Calu3 (cell line): ENCODE measurements around the gene TCEANC. TPM values are rescaled to one million over a fixed set of nuclear protein-coding genes. Genes with fewer than 3 reads are reported as not detected.
A peak's percentile ranks its signal among the peaks of the same experiment; 100 is the strongest.

Source experiments
- BruUV-seq: library from RNA; stranded (reverse); fragments of 400-500 nt; replicated peaks from 2 replicates; lab custom pipeline; 2021; lab: Mats Ljungman, UMichigan
- CTCF ChIA-PET: fragments of 300-600 bp; sonication (Branson Sonifier 250); formaldehyde crosslinking; loops from one replicate; lab custom pipeline; 2022; ENCODE audit warnings: antibody characterized with exemption; lab: Charles Lee
- DNase-seq: peaks from one replicate; pipeline ENCODE4 v3.0.0; 2022
- H3K27ac Mint-ChIP-seq: one replicate; pipeline ENCODE4 v1.8.0; 2022; ENCODE audit warnings: mixed read lengths; ENCODE audit not compliant: unreplicated experiment
- H3K27me3 Mint-ChIP-seq: one replicate; pipeline ENCODE4 v1.8.0; 2022; ENCODE audit warnings: mixed read lengths; ENCODE audit not compliant: unreplicated experiment
- H3K36me3 Mint-ChIP-seq: one replicate; pipeline ENCODE4 v1.8.0; 2022; ENCODE audit warnings: mild to moderate bottlenecking, moderate library complexity, mixed read lengths; ENCODE audit not compliant: insufficient read depth, unreplicated experiment
- H3K4me1 Mint-ChIP-seq: one replicate; pipeline ENCODE4 v1.8.0; 2022; ENCODE audit warnings: mild to moderate bottlenecking, low read depth, mixed read lengths; ENCODE audit not compliant: unreplicated experiment
- H3K4me3 Mint-ChIP-seq: one replicate; pipeline ENCODE4 v1.8.0; 2022; ENCODE audit warnings: mild to moderate bottlenecking, low read depth, moderate library complexity, mixed read lengths; ENCODE audit not compliant: unreplicated experiment
- H3K9me3 Mint-ChIP-seq: one replicate; pipeline ENCODE4 v1.8.0; 2022; ENCODE audit warnings: low read depth, mixed read lengths; ENCODE audit not compliant: unreplicated experiment
- intact Hi-C: fragments of 100-400 bp; cut with micrococcal nuclease; formaldehyde crosslinking; loops from one replicate; pipeline ENCODE4 v1.10.0; 2022; ENCODE audit not compliant: unreplicated experiment
- total RNA-seq: library from RNA; stranded (reverse); gene quantifications from 2 replicates; pipeline ENCODE4 v1.2.3, GENCODE V29; 2022
- TF ChIP-seq, protein P1 (sequence below): fragments of 200-600 bp; IDR thresholded peaks from one replicate; pipeline ENCODE4 v1.8.0; 2022; ENCODE audit warnings: antibody characterized with exemption; ENCODE audit not compliant: unreplicated experiment

TCEANC gene
- total RNA-seq, 1 experiment from 2014 or later = 2.1 TPM

DNA sequence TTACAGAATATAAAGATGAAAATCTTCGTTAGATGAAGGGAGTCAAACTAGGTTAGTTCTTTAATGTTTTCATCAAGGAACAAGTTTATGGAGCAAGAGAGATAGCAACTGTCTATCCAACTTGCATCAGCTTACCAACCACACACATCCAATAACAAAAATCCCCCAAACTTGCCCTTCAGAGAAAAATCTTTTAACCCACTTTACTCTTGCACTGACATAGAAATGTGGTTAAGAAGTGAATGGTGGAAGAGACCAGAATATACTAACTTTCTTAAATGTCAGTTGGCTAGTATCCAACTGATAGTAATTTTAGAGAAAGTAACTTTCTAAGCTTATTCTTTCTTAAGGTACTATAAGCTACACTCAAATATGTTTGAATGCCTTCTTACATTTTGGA is 34.3 kb downstream of the TCEANC start:
- Mint-ChIP-seq H3K27ac (no peak overlapping the region), H3K27me3 (no peaks in the 10 kb centered on the region), H3K9me3 (no peaks in the 10 kb centered on the region), H3K4me3 (no peak overlapping the region), H3K4me1 (peaks cover 32% of the 10 kb centered on the region), H3K36me3 (peaks cover 40% of the 10 kb centered on the region)
- no TSS peak for BruUV-seq
- no peak for DNase-seq
- TF ChIP-seq, protein P1, sequence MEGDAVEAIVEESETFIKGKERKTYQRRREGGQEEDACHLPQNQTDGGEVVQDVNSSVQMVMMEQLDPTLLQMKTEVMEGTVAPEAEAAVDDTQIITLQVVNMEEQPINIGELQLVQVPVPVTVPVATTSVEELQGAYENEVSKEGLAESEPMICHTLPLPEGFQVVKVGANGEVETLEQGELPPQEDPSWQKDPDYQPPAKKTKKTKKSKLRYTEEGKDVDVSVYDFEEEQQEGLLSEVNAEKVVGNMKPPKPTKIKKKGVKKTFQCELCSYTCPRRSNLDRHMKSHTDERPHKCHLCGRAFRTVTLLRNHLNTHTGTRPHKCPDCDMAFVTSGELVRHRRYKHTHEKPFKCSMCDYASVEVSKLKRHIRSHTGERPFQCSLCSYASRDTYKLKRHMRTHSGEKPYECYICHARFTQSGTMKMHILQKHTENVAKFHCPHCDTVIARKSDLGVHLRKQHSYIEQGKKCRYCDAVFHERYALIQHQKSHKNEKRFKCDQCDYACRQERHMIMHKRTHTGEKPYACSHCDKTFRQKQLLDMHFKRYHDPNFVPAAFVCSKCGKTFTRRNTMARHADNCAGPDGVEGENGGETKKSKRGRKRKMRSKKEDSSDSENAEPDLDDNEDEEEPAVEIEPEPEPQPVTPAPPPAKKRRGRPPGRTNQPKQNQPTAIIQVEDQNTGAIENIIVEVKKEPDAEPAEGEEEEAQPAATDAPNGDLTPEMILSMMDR = no peak
- CTCF ChIA-PET = no interaction called here
- intact Hi-C loops = no loop called here

DNA sequence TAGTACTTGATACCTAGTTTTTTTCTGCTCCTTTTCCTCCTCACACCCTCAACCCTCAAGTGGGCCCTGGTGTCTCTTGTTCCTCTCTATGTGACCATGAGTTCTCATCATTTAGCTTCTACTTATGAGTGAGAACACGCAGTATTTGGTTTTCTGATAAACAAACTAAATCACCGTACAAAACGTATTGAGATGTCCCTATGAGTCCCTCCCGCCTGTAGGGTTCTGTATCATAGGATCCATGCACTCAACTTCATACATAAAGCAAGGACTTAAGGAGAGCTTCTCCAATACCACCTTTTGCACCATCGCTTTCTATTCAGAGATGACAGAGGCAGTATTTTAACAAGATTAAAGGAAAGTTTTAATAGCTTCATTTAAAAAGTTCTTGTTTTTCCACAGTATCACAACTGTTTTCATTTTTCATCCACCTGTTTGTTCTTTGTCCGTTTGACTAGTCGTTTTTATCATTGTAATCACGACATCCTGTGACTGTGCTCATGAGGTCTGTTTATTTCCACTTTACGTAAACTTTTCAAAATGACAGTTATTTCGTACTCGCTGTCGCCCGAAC is 35.5 kb downstream of the TCEANC start:
- BruUV-seq = no TSS peak

DNA sequence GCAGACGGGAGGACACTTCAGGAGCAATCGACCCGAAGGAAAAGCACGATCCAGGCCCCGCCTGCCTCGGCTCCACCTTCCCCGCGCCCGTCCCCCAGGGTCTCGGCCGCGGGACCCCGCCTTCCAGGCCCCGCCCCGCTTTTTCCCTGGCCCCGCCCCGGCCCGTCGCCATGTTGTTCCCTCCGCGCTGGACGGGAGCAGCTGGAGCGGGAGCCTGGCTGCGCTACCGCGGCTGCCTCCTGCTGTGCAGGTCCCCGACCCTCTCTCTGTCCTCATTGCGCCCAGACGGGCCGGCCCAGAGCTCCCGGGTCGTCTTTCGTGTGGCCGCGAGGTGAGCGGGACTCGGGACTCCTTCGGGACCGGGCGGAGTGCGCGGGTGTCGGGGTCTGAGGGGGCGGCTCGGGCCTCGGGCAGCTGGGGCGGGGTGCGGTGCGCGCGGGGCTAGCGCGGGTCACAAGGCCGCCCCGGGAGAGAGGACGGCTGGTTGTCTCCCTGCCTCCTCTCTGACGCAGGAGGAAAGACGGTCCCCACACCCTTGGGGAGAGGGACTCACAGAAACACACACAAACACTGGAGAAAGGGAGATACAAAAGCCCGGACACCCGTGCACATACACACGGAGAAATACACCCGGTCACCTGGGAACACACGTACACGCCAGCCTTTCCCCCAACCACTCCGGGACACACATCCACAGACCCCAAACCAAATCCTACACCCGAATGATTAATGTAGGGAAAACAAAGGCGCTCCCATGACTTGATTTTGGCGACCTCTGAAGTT is 36.2 kb downstream of the TCEANC start, which contains the start of gene RAB9A:
RAB9A (plus strand) TSS at position 171 of the 783 bp plus-strand sequence. CDS start 19,619 bp downstream, outside the sequence.
- peak; percentile 93 for DNase-seq
- Mint-ChIP-seq H3K4me3 (peak within 1 kb of the TSS; percentile 86), H3K27ac (peak within 1 kb of the TSS; percentile 95), H3K9me3 (no peaks in the 10 kb centered on the region), H3K4me1 (peaks cover 46% of the 10 kb centered on the region), H3K36me3 (peaks cover 56% of the 10 kb centered on the region), H3K27me3 (no peaks in the 10 kb centered on the region)
- TF ChIP-seq, protein P1 = no peak
- CTCF ChIA-PET = interaction anchor here (0.6 to 1.2 kb wide), 2 partner anchors 20 to 34 kb away, joined by 3 to 5 read pairs; no protein-coding TSS in a partner anchor
- no TSS peak for BruUV-seq
- intact Hi-C loops = no loop called here

More for the DNA sequence above, 35.5 kb downstream of the TCEANC start:
- intact Hi-C loops = no loop called here
- no peaks in the 10 kb centered on the region for H3K27me3 Mint-ChIP-seq
- TF ChIP-seq, protein P1 = no peak
- peaks cover 53% of the 10 kb centered on the region for H3K36me3 Mint-ChIP-seq
- no peaks in the 10 kb centered on the region for H3K9me3 Mint-ChIP-seq
- H3K4me1 Mint-ChIP-seq = peaks cover 44% of the 10 kb centered on the region
- CTCF ChIA-PET = interaction anchor here (1.2 kb wide), 1 partner anchor 19 kb away, joined by 5 read pairs; no protein-coding TSS in a partner anchor
- H3K4me3 Mint-ChIP-seq = peak overlapping the region; percentile 86
- DNase-seq = no peak
- peak overlapping the region; percentile 95 for H3K27ac Mint-ChIP-seq

DNA sequence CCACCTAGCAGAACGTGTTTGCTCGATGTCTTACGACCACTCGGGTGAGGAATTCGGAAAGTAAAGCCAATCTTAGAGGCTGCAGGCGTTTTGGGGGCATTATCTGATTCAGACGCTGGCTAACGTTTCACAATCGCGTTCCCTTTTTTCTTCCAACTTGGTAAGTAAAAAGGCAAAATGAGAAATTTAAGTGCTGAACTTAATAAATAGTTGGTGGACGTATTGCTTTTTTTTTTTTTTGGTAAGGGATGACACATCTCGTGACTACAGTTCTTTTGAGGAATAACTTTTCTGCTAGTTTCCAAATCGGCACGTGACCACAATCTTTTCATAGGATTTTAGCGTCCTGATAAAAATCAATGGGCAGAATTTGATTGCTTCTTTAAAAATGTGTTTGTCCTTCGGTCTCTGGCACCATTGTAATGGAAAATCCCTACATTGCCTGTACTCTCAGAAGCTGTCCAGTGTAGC is 36.8 kb downstream of the TCEANC start:
- BruUV-seq = TSS peak; percentile 67
- Mint-ChIP-seq H3K4me3 (peak overlapping the region; percentile 86), H3K27me3 (no peaks in the 10 kb centered on the region), H3K4me1 (peaks cover 44% of the 10 kb centered on the region), H3K27ac (peak overlapping the region; percentile 95), H3K9me3 (no peaks in the 10 kb centered on the region), H3K36me3 (peaks cover 56% of the 10 kb centered on the region)
- CTCF ChIA-PET = interaction anchor here (0.6 to 1.2 kb wide), 2 partner anchors 21 to 33 kb away, joined by 3 to 5 read pairs; no protein-coding TSS in a partner anchor
- DNase-seq = no peak
- intact Hi-C loops = loop anchor here (1.0 to 5.0 kb wide), 2 partner anchors 31 to 43 kb away; partner anchors contain the start of genes OFD1 and TRAPPC2
- TF ChIP-seq, protein P1 = no peak
